ENCODE measurements around the gene HS3ST3A1. TPM values are rescaled to one million over a fixed set of nuclear protein-coding genes. Genes with fewer than 3 reads are reported as not detected.

Gene HS3ST3A1
- polyA plus RNA-seq, 3 donors = 0.20 TPM; not detected in 2

DNA sequence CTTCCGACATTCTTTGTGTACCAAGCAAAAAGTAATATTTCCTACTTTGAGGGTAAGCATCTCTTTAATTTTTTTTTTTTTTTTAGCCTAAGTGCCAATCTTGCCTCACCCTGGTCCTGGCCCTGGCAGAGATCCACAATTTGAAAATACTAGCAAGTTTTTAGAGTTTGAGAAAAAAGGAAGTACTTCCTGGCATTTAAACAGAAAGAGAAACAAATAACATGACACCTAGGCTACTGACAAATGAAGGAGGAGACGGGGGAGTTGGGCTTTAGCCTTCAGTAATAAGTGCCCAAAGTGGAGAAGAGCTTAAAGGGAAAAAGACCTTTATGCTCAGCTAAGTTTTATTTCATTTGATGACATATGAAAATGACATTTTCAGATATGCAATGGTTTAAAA is 92.8 kb downstream of the HS3ST3A1 start:
- Histone ChIP-seq H2AFZ (ENCODE audit: insufficient read depth, low read depth, low read length, poor library complexity, severe bottlenecking) (no peak overlapping the region), H3K4me2 (replicated peaks; ENCODE audit: extremely low read depth, low read length, poor library complexity, severe bottlenecking) (no peak overlapping the region), H3K4me1 (ENCODE audit: control insufficient read depth in 1 of 2, insufficient read depth in 2 of 2, low read length in 2 of 2) (no peaks in the 10 kb centered on the region), H3K36me3 (replicated peaks in 1 of 2; ENCODE audit: control insufficient read depth in 1 of 2, insufficient read depth in 2 of 2, low read length in 2 of 2) (no peaks in the 10 kb centered on the region), H3K9ac (ENCODE audit: insufficient read depth, low read length, poor library complexity, severe bottlenecking) (no peak overlapping the region), H3K4me3 (replicated peaks in 1 of 3; ENCODE audit: low read depth in 2 of 3, low read length in 3 of 3) (no peak overlapping the region), H3K9me3 (replicated peaks in 1 of 2; ENCODE audit: control insufficient read depth in 1 of 2, insufficient read depth in 1 of 2, low read length in 2 of 2) (no peaks in the 10 kb centered on the region), H3K27ac (ENCODE audit: low read depth in 1 of 2, low read length in 2 of 2) (no peak overlapping the region), H3K27me3 (ENCODE audit: control insufficient read depth in 2 of 2, insufficient read depth in 2 of 2, low read length in 2 of 2) (peaks cover 2 to 4% of the 10 kb centered on the region in 2 donors), H4K20me1 (ENCODE audit: insufficient read depth, low read length) (no peaks in the 10 kb centered on the region), H3K79me2 (ENCODE audit: insufficient read depth, low read length) (no peaks in the 10 kb centered on the region)
- intact Hi-C loops (cut with micrococcal nuclease) = no loop called here
- Mint-ChIP-seq H3K9me3 (peaks cover 0 to 6% (median 0%) of the 10 kb centered on the region in 7 donors), H3K4me3 (no peak overlapping the region), H3K27me3 (ENCODE audit: low read depth in 3 of 3) (peaks cover 0 to 17% (median 14%) of the 10 kb centered on the region in 3 donors), H3K36me3 (no peaks in the 10 kb centered on the region), H3K27ac (no peak overlapping the region), H3K4me1 (no peaks in the 10 kb centered on the region)
- WGBS (ENCODE audit: insufficient coverage) = no CpG with 5 or more reads among the region's 2 CpGs
- no peak for DNase-seq
- TF ChIP-seq, protein P1, sequence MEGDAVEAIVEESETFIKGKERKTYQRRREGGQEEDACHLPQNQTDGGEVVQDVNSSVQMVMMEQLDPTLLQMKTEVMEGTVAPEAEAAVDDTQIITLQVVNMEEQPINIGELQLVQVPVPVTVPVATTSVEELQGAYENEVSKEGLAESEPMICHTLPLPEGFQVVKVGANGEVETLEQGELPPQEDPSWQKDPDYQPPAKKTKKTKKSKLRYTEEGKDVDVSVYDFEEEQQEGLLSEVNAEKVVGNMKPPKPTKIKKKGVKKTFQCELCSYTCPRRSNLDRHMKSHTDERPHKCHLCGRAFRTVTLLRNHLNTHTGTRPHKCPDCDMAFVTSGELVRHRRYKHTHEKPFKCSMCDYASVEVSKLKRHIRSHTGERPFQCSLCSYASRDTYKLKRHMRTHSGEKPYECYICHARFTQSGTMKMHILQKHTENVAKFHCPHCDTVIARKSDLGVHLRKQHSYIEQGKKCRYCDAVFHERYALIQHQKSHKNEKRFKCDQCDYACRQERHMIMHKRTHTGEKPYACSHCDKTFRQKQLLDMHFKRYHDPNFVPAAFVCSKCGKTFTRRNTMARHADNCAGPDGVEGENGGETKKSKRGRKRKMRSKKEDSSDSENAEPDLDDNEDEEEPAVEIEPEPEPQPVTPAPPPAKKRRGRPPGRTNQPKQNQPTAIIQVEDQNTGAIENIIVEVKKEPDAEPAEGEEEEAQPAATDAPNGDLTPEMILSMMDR (IDR thresholded peaks at IDR 0.05) = no peak

DNA sequence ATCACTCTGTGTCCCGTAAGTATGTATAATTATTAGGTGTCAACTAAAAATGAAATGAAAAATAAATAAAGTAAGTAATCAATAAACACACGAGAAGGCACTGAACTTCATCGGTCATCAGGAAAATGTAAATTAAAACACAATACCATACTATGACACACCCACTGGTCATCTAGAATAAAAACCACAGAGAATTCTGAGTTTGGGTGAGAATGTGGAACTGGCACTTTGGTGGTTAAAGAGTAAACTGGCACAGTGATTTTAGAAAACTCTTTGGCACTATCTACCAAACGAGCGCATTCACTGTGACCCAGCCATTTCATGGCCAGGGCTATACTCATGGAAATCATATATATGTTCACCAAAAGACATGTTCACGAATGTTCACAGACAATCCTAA is 98.2 kb downstream of the HS3ST3A1 start:
- no peak for DNase-seq
- no peaks in the 10 kb centered on the region for H3K36me3 Mint-ChIP-seq
- Histone ChIP-seq H3K27me3 (ENCODE audit: control insufficient read depth in 2 of 2, insufficient read depth in 2 of 2, low read length in 2 of 2) (no peaks in the 10 kb centered on the region), H3K4me1 (ENCODE audit: control insufficient read depth in 1 of 2, insufficient read depth in 2 of 2, low read length in 2 of 2) (no peaks in the 10 kb centered on the region), H3K4me3 (replicated peaks in 1 of 3; ENCODE audit: low read depth in 2 of 3, low read length in 3 of 3) (no peak overlapping the region), H2AFZ (ENCODE audit: insufficient read depth, low read depth, low read length, poor library complexity, severe bottlenecking) (no peak overlapping the region), H3K9ac (ENCODE audit: insufficient read depth, low read length, poor library complexity, severe bottlenecking) (no peak overlapping the region), H3K79me2 (ENCODE audit: insufficient read depth, low read length) (no peaks in the 10 kb centered on the region), H3K9me3 (replicated peaks in 1 of 2; ENCODE audit: control insufficient read depth in 1 of 2, insufficient read depth in 1 of 2, low read length in 2 of 2) (peaks cover 0 to 6% of the 10 kb centered on the region in 2 donors), H3K36me3 (replicated peaks in 1 of 2; ENCODE audit: control insufficient read depth in 1 of 2, insufficient read depth in 2 of 2, low read length in 2 of 2) (no peaks in the 10 kb centered on the region), H3K27ac (ENCODE audit: low read depth in 1 of 2, low read length in 2 of 2) (no peak overlapping the region), H3K4me2 (replicated peaks; ENCODE audit: extremely low read depth, low read length, poor library complexity, severe bottlenecking) (no peak overlapping the region), H4K20me1 (ENCODE audit: insufficient read depth, low read length) (no peaks in the 10 kb centered on the region)
- H3K27ac Mint-ChIP-seq = no peak overlapping the region
- peaks cover 0 to 4% (median 2%) of the 10 kb centered on the region in 3 donors for H3K27me3 Mint-ChIP-seq (ENCODE audit: low read depth in 3 of 3)
- WGBS (ENCODE audit: insufficient coverage) = 88% methylated on average over 2 of the region's 6 CpGs
- no peak overlapping the region for H3K4me3 Mint-ChIP-seq
- H3K9me3 Mint-ChIP-seq = peaks cover 0 to 12% (median 0%) of the 10 kb centered on the region in 7 donors
- H3K4me1 Mint-ChIP-seq = no peaks in the 10 kb centered on the region
- intact Hi-C loops (cut with micrococcal nuclease) = no loop called here
- TF ChIP-seq, protein P1 (IDR thresholded peaks at IDR 0.05) = no peak

Measured in CD14-positive monocyte (primary cell).